Activated gamma-delta T cell (primary cell): Measurements from ENCODE around the gene AIFM3.
"Not testable (repeated sequence)": the region's sequence is repeated elsewhere in the genome, so short reads cannot be mapped to it uniquely, and the experiment has no call there.

Experiments
- DNase-seq: peaks from one replicate; lab custom pipeline; 2025; lab: John Stamatoyannopoulos, UW

Gene AIFM3

DNA sequence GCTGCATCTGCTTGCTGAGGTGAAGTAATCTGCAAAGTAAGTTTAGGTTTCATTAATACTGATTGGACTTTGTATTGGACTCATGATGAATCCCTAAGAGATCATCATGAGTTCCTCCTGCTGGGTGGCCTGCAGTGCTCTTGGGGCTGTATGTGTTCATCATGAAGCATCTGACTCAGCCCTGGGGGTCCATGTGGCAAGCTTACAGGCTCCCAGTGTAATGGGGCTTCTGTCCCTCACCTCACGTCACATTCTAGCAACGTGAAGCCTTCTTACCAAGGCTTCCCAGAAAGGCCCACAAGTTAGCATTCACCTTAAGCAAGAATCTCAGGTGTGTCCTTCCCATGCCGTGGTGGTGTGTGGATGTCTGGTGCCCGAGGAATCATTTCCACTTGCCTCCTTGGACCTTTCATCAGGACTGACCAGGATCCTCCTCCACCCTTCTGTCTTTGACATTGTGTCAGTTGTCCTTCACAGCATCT, 26.1 kb upstream of the AIFM3 start:
- no peak for DNase-seq

DNA sequence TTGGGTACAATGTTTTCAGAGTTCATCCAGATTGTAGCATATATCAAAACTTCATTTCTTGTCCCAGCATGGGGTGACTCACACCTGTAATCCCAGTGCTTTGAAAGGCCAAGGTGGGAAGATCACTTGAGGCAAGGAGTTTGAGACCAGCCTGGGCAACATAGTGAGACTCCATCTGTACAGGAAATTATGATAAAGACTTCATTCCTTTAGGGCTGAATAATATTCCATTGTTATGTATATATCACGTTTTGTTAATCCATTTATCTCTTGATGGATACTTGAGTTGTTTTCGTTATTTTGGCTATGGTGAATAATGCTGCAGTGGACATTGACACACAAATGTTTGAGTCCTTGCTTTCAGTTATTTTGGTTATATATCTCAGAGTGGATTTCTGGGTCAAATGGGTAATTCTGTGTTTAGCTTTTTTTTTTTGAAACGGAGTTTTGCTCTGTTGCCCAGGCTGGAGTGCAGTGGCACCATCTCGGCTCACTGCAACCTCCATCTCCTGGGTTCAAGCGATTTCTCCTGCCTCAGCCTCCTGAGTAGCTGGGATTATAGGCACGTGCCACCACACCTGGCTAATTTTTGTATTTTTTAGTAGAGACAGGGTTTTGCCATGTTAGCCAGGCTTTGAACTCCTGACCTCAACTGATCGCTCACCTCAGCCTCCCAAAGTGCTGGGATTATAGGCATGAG, 24.7 kb upstream of the AIFM3 start:
- not testable (repeated sequence) for DNase-seq

DNA sequence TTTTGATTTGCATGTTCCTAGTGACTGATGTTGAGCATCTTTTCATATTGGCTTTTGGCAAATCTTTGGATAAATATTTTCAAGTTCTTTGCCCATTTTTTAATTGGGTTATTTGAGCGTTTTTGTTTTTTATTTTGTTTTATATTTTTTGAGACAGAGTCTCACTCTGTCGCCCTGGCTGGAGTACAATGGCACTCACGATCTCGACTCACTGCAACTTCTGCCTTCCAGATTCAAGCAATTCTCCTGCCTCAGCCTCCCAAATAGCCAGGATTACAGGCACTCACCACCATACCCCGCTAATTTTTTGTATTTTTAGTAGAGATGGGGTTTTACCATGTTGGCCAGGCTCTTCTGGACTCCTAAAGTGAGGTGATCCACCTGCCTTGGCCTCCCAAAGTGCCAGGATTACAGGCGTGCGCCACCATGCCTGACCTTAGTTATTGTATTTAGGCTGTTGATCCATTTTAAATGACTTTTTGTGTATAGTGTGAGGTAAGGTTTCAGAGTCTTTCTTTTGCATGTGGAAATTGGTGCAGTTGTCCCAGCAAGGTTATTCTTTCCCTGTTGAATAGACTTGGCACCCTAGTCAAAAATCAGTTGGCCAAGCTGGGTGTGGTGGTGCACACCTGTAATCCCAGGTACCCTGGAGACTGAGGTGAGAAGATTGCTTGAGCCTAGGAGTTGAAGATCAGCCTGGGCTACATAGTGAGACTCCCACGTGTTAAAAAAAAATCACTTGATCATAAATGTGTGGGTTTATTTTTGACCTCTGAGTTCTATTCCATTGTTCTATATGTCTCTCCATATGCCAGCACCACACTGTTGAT, 23.7 kb upstream of the AIFM3 start:
- DNase-seq, result no peak

DNA sequence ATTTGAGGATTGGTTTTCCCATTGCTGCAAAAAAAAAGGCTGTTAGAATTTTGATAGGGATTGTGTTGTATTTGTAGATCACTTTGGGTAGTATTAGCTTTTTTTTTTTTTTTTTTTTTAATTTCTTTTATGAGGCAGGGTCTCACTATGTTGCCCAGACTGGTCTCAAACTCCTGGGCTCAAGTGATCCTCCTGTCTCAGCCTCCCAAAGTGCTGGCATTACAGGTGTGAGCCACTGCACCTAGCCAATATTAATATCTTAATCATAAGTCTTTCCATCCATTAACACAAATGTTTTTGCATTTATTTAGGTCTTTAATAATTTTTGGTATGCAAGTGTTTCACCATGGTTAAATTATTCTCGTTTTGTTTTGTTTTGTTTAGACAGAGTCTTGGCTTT, 23.0 kb upstream of the AIFM3 start:
- DNase-seq, result no peak

DNA sequence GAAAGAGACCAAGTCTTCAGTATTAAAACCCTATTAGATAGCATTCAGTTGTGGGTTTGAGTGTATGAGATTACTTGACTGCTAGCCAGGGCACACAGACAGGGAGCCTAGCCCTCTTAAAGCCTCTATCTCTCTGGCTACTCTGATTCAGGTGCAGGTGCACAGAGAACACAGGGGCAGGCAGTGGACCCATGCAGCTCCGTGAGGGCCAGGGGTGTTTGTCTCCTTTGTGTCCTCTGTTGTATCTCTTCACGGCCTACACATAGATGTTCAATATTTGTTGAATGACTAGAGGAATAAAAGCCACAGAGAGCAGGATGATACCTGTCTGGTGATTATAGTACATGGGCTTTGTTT, 21.5 kb upstream of the AIFM3 start:
- no peak for DNase-seq

DNA sequence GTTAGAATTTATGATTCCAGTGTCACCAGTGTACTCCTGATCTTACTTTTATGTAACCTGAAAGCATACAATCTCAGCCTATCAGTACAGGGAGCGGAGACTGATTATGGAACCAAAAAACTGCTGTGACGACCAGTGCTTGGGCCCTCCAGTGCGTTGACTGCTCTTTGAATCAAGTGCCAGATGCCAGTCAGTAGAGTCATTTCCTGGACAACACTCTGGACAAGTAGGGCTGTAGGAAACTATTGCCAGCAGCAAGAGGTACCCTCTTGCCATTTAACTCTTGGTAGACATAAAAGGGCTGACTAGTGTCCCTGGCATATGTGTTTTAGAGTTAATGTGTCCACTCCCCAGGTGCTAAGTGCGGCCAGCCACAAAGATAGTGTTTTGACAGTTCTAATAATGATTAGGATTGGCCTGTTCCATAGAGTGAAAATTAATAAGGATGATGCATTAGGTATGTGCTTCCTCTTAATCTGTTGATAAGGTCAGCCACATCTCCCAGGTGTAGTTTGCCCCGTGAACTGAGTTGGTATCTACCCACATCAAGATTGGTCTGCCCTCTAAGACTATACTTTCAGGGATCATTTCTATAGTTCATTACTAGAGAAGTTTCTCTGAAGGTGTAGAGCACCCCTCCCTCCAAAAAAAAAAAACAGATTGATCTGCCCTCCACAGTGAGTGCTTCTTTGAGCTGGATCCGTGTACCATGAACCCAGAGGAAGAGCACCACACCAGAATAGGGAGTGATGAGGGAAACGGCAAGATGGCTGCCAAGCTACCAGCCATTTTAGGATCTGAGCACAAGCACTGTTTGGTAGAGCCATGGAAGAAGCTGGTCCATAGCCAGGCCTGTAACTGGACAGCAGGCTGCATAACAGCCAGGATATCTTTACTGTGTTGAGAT, 20.7 kb upstream of the AIFM3 start:
- no peak for DNase-seq

DNA sequence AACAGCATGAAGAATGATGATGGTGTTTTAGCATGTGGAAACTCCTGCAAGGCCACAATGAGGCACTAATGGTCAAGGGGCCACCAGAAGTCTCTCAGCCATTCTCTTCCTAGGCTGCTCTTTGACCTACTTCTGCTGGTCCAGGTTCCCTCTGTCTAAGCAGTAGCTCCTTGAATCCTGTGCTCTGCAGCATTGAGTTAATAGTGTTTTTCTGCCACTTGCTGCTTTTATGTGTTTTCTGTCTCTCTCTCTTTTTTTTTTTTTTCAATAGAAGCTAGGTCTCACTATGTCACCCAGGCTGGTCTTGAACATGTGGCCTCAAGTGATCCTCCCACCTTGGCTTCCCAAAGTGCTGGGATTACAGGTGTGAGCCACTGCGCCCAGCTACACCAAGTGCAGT, 20.1 kb upstream of the AIFM3 start:
- no peak for DNase-seq

DNA sequence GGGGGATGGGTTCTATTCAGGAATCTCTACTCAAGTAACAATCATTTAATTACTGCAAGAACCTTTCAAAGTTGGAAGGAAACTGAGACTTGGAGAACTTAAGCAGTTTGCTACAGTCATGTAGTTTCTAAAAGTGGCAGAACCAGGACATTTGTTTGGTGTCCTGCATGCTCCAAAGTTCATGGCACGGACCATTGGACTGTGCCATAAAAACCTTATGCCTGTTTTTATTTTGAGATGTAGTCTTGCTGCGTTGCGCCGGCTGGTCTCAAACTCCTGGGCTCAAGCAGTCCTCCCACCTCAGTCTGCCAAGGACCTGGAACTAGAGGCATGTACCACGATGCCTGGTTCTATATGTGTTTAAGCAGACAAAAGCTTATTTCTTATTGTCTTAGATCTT, 18.6 kb upstream of the AIFM3 start:
- no peak for DNase-seq

DNA sequence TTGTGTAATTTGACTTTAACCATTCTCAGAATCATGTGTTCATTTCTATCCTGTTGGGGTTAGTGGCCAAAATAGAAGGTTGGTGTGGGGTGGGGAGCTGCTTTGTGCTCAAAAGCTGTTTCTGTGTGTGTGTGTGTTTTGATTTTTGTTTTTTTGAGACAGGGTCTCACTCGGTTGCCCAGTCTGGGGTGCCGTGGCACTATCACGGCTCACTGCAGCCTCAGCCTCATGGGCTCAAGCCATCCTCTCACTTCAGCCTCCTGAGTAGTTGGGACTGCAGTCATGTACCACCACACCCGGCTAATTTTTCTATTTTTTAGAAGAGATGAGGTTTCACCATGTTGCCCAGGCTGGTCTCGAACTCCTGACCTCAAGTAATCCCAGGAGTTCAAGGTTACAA, 18.1 kb upstream of the AIFM3 start:
- no peak for DNase-seq

DNA sequence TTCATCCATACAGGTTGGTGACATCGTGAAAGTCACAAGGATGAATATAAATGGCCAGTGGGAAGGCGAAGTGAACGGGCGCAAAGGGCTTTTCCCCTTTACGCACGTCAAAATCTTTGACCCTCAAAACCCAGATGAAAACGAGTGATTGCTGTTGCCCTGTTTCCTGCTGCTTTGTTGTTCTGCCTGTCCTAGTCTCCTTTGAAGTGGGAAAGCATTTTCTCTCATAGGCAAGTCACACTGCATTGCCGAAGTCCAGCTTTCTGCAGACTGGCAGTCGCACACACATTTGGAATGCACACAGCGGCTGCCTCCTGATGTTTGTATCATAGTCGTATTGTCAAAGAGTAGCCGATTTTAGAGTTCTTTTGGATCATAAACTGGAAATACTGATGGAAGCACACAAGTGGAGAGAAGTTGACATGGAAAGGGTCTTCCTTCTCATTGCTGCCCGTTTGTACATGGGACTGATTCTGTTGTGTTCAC, 17.3 kb upstream of the AIFM3 start:
- no peak for DNase-seq

DNA sequence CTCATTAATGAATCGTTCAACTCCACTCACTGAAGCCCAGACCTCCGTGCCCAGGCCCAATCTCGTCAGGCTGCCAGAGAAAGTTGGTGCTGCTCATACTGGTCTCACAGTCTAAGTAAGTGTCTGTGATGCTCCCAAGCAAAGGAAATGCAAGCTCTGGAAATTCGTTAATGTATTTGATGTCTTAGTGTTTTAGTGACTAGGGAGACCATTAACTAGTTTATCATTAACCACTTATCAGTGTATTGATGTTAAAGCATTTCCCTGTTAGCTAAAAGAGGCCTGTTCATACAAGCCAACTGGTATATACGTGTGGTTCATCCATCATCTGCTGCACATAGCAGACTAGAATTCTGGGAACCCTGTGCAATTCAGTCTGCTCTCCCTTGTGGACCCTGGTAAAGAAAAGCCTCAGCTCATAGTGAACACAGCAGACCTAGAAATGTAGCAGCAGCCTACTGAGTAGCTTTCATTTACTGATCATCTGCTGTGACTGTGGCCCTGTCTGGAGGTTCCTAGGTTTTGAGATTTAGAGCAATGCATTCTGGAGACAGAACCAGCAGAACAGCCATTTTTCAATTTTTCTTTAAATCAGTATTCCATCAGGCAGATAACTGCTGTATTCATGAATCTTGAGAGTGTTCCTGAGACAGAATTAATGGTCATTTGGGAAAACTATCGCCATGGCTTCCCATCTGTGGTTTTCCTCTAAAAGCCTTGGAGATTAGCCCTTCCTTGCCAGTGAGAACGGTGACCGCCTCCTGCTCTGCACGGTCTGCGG, 15.7 kb upstream of the AIFM3 start:
- DNase-seq, result no peak

DNA sequence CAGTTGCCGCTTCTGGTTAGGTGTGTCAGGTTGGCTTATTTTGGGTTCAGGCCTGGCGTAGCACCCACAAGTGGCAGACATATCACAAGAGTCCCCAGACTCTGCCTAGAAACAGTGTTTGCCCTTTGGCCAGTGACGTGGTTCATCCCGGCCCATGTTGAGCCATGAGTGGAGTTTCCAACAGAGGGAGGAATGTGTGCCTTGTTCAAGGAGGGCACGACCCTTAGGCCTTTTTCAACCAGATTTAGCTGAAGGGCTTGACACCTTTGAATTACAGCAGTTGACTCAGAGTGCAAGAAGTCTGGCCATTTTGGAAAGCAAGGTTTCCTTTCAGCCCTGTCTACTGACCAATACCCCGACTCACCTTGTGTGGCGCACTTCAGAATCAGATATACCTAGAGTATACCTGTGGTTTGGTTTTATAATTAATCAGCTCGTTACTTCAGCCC, 15.1 kb upstream of the AIFM3 start:
- DNase-seq, result no peak

DNA sequence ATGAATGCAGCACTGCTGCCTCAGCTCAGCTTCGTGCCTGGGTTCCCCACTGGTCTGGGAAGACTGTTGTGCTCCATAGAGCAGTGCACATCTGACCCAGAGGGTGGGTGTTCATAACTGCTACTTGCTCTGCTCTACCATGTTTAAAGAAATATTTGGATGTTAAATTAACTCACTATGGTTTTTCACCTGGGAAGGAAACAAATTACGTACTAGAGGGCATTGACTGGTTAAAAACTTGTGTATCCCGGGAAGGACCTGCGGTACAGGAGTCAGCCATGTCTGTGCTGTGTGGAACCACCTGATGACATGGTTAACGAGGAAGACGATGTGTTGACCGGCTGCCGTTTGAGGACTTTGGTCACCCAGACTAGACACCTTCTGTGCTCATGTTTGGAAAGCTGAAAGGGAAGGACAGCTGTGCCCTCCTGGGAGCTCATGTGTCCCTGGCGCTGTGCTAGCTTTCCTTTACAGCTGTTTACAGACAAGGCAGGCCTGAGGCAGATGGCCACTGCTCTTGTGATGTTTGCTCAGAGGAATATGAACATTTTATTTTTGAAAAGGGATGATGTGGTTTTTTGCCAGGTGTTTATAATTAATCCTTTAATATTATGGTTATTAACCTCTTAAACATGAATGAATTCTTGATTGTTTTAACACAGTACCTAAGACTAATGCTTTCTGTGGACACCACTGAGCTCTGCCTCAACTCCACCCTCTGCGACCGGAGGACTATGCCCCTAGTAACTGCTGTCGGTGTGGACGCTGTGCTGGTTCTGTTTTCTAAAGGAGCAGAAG, 14.3 kb upstream of the AIFM3 start:
- DNase-seq, result no peak

DNA sequence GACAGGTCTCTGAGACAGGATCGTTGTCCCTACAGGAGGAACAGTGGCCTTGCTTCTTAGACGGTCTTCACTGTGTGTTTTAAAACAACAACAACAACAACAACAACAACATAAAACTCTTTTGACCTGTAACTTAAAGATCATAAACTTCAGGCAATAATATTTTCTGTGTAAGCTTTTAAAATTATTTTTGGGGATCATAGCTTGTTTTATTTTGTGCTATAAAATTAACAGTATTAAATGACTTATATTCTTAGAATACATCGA, 13.8 kb upstream of the AIFM3 start:
- no peak for DNase-seq

DNA sequence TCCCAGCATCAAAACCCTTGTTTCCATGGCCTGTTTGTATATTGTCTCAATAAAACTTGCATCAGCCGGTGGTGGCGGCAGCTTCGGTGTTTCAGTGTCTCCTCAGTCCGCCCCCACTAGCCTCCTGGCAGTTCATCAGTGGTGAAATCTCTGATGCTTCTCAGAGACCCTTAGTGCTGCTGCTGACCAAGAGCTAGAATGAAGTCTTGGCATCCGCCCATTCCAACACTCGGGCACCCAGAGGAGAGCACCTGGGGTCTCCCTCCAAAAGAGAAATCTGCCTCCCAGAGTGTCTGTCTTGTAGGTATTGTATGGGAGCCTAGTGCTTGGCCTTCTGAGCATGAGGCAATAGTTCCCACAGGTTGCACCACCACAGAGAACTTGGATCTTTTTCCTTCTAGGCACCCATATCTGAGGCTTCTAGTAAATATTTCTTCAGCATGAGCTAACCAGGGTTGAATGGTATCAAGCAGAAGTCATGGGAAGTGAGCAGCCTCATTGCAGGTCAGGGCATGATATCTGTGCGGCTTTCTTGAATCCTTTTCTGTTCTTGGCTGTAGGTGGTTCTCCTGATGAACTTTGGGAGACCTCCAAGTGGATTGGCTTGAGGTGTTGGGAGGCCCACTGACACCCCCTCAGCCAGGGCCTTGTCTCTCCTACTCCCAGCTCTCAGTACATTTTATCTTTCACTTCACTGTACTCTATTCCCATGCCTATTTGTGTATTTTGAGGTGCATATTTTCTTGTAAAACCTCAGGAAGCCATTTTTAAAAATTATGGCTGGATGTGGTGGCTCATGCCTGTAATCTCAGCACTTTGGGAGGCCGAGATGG, 13.2 kb upstream of the AIFM3 start:
- DNase-seq, result no peak

DNA sequence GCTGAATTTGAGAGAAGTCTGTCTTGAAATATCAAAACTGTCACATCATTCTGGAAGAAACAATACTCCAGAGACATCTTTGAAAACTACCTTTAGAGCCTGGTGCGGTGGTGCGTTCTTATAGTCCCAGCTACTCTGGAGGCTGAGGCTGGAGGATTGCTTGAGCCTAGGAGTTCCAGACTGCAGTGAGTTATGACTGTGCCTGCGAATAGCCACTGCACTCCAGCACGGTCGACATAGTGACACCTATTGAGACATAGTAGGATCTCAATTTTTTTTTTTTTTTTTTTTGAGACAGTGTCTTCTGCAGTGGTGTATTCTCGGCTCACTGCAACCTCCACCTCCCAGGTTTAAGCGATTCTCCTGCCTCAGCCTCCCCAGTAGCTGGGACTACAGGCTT, 11.5 kb upstream of the AIFM3 start:
- DNase-seq, result no peak

DNA sequence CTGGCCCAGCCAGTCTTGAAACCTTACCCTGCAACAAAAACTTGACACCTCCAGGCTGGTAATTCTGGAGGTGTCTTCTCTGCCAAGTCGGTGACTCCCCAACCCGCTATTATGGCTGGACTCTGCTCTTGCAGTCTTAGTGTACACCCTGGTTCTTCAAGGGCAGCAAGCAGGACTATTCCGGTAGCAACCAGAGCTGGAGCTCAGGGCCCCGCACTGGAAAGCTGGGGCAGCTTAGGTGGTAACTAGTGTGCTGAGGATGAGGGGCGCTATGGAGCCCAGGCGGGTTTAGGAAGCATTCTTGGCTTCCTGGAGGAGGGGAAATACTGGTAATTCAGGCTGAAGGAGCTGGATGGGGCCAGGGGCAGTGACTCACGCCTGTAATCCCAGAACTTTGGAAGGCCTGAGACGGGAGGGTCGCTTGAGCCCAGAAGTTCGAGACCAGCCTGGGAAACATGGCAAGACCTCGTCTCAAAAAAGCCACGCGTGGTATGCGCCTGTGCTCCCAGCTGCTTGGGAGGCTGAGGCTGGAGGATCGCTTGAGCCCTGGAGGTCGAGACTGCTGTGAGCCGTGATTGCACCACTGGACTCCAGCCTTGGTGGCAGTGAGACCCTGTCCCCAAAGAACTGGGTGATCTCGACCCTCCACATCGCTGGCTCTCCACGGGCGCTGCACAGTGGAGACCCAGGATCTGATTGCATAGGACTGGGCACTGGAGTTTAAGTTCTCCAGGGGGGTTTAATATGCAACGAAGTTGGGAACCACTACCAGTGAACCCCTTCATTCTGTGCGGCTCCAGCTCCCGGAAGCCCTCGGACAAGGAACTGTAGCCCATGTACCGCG, 10.6 kb upstream of the AIFM3 start:
- no peak for DNase-seq

DNA sequence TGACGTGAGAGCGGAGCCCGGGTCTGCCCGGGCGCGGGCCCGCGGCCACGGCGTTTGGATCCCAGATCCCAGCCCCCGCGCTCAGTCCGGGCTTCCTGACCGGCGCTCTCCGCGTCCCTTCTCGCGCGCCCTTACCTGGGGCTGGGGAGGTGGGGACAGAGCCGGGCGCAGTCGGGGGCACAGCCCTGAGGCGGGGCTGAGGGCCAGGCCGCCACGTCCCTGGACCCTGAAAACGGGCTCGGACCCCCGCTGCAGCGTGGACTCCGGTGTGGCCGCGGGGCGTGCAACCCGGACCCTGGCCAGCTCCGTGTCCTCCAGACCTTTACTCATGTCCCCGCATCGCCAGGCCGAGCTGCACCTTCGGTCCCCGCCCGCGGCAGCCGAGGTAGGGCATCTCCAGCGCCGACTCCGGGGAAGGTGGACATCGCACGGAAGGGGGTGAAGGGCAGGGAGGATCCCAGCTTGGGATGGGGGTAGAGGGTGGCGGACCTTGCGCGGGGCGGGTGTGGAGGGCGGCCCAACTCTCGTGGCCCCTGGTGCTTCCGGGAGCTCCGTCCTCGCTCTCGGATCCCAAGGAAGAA, 9.9 kb upstream of the AIFM3 start:
- DNase-seq, result no peak
